Measurements from ENCODE around the gene TIMM17A. TPM values are rescaled to one million over a fixed set of nuclear protein-coding genes. Genes with fewer than 3 reads are reported as not detected.

TIMM17A gene
- total RNA-seq, 4 donors from 2014 or later, result 19.7 to 55.4 (median 38.4) TPM

GRCh38 chr1:202010180-202011015 is 55.1 kb downstream of the TIMM17A start, which contains the start of gene ELF3:
TSS of gene ELF3 (plus strand) at chr1:202010587. CDS start at chr1:202011137, 550 bp downstream.
- peak; percentile 59 for ATAC-seq (ENCODE audit: low FRiP score)
- no peak for DNase-seq (ENCODE audit: low spot score)

GRCh38 chr1:202011994-202012393 is 56.7 kb downstream of the TIMM17A start:
- ATAC-seq (ENCODE audit: low FRiP score) (no peak), DNase-seq (ENCODE audit: low spot score) (no peak)
- TF ChIP-seq, protein P1, sequence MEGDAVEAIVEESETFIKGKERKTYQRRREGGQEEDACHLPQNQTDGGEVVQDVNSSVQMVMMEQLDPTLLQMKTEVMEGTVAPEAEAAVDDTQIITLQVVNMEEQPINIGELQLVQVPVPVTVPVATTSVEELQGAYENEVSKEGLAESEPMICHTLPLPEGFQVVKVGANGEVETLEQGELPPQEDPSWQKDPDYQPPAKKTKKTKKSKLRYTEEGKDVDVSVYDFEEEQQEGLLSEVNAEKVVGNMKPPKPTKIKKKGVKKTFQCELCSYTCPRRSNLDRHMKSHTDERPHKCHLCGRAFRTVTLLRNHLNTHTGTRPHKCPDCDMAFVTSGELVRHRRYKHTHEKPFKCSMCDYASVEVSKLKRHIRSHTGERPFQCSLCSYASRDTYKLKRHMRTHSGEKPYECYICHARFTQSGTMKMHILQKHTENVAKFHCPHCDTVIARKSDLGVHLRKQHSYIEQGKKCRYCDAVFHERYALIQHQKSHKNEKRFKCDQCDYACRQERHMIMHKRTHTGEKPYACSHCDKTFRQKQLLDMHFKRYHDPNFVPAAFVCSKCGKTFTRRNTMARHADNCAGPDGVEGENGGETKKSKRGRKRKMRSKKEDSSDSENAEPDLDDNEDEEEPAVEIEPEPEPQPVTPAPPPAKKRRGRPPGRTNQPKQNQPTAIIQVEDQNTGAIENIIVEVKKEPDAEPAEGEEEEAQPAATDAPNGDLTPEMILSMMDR (IDR thresholded peaks at IDR 0.05), result no peak

More at GRCh38 chr1:202010180-202011015, 55.1 kb downstream of the TIMM17A start, which contains the start of gene ELF3:
- TF ChIP-seq, protein P1 (IDR thresholded peaks at IDR 0.05), result no peak

DNA sequence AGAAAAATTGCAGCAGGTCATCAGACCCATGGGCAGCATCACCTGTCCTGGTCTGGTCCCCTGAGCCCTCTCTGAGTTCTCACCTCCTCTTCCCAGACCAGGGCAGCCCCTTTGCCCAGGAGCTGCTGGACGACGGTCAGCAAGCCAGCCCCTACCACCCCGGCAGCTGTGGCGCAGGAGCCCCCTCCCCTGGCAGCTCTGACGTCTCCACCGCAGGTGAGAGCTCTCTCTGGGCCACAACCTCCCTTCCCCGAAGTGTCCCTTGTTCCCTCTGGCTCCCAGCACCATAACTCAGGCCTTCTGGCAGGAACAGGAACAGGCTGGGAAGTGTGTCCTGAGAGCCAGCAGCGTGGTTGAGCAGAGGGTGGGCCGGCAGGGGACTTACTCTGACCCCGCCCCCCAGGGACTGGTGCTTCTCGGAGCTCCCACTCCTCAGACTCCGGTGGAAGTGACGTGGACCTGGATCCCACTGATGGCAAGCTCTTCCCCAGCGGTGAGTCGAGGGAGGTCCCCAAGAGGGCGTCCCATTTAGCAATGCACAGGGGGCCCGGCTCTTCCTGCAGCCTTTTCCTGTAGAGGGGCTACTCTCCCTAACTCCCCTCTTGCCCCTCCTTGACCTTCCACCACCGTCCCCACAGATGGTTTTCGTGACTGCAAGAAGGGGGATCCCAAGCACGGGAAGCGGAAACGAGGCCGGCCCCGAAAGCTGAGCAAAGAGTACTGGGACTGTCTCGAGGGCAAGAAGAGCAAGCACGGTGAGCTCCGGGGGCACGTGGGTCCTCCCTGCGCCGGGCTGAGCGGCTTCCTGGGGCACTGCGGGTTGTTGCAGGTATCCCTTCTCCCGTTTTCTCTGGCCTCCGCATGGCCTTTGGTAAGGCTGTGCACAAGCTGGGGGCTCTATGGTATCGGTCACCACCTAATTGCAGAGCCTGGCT is 57.5 kb downstream of the TIMM17A start:
- ATAC-seq (ENCODE audit: low FRiP score) (no peak), DNase-seq (ENCODE audit: low spot score) (no peak)
- TF ChIP-seq, protein P1 (IDR thresholded peaks at IDR 0.05), result no peak

- ATAC-seq (ENCODE audit: low FRiP score) (no peak), DNase-seq (ENCODE audit: low spot score) (no peak)
- TF ChIP-seq, protein P1 (IDR thresholded peaks at IDR 0.05), result no peak
Measured at GRCh38 chr1:202013603-202014002, 58.3 kb downstream of the TIMM17A start.

DNA sequence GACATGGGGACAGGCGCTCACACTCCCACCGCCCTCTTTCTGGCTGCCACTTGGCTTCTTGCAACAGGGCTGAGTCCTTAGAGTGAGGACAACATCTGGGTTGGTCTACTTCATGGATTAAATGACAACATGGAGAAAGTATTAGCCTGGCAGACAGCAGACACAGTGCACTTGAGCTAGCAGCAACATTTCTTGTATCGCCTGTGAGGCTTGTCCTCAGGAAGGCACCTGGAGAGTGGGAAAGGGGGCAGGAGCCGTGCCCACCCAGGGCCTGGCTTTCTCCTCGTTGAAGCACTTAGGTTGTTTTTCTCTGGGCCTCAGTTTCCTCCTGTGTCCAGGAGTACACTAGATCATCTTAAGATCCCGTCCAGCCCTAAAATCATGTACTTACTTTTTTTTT is 58.8 kb downstream of the TIMM17A start:
- DNase-seq (ENCODE audit: low spot score) (no peak), ATAC-seq (ENCODE audit: low FRiP score) (no peak)
- TF ChIP-seq, protein P1 (IDR thresholded peaks at IDR 0.05), result no peak

DNA sequence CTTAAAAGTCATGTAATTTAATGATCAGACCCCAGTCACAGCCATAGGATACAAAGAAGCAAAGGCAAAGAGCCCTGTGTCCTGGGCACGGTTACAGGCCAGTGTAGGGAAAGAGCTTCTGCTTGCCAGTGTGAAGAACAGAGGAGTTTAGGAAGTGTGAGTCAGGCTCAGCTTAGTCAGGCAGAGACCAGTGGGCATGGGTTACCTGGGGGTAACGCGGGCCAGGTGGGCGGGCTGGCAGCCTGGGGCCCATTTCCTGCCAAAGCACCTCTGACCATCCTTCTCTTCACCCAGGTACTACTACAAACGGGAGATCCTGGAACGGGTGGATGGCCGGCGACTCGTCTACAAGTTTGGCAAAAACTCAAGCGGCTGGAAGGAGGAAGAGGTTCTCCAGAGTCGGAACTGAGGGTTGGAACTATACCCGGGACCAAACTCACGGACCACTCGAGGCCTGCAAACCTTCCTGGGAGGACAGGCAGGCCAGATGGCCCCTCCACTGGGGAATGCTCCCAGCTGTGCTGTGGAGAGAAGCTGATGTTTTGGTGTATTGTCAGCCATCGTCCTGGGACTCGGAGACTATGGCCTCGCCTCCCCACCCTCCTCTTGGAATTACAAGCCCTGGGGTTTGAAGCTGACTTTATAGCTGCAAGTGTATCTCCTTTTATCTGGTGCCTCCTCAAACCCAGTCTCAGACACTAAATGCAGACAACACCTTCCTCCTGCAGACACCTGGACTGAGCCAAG is 59.8 kb downstream of the TIMM17A start:
- TF ChIP-seq, protein P1 (IDR thresholded peaks at IDR 0.05), result no peak
- no peak for ATAC-seq (ENCODE audit: low FRiP score)
- no peak for DNase-seq (ENCODE audit: low spot score)
